ENCODE measurements around the gene ABCA13. TPM values are rescaled to one million over a fixed set of nuclear protein-coding genes. Genes with fewer than 3 reads are reported as not detected.

The ABCA13 gene
- total RNA-seq, 4 donors from 2014 or later = 0.19 to 0.33 TPM; not detected in 2

DNA sequence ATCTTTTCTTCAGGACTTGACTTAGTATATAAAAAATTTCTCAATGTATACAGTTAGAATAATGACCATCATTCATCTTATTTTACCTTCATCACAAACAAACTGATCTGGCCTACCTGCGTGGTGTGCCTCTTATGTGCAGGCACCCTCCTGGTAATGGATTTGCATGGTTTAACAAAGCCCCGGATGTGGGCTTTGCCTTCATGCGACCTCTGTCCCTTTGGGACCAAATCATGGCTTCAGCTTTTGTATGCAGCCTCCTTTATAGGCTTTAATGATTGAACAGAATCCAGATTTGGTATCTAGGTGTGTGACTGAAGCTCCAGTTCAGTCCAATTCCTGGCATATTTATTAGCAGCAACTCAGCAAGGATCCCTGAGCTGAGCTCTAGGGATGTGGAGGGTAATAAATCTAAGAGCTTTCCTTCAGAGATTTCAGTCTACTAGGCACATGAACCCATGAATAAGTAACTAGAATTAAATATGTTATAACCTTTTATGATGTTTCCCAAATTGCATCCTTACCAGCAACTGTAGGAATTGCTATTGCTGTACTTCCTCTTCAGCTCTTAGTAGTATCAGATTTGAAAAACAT is 256.9 kb downstream of the ABCA13 start:
- TF ChIP-seq, protein P1, sequence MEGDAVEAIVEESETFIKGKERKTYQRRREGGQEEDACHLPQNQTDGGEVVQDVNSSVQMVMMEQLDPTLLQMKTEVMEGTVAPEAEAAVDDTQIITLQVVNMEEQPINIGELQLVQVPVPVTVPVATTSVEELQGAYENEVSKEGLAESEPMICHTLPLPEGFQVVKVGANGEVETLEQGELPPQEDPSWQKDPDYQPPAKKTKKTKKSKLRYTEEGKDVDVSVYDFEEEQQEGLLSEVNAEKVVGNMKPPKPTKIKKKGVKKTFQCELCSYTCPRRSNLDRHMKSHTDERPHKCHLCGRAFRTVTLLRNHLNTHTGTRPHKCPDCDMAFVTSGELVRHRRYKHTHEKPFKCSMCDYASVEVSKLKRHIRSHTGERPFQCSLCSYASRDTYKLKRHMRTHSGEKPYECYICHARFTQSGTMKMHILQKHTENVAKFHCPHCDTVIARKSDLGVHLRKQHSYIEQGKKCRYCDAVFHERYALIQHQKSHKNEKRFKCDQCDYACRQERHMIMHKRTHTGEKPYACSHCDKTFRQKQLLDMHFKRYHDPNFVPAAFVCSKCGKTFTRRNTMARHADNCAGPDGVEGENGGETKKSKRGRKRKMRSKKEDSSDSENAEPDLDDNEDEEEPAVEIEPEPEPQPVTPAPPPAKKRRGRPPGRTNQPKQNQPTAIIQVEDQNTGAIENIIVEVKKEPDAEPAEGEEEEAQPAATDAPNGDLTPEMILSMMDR (IDR thresholded peaks at IDR 0.05; ENCODE audit: low read depth) = no peak

DNA sequence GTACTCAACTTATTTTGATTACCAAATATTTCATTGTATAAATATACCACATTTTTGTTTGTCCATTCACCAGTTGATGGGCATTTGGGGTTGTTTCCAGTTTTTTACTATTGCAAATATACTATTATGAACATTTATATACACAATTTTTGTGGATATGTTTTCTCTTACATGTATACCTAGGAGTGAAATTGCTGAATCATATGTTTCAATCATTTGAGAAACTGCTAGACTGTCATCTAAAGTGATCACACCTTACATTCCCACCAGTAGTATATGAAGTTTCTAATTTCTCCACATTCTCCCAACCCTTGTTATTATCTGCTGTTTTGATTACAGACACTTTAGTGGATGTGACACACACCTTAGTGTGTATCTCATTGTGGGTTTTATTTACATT is 257.9 kb downstream of the ABCA13 start:
- TF ChIP-seq, protein P1 (IDR thresholded peaks at IDR 0.05; ENCODE audit: low read depth) = no peak

DNA sequence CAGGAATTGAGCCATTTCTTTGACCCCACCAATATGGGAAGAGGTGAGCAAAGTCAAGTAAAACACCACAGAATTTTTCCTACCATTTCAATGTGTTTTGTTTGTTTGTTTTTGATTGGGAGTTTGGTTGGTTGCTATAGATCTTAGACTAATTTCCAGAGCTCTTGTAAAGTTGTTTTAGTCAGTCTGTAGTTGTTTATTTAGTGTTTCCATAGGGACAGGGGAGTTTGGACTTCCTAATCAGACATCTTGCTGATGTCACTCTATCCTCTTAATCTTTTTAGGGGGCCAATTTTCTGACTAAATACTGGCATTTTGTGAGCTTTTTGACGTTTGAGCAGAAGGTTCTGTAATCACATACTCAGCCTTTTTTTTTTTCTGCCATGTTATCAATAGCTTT is 266.9 kb downstream of the ABCA13 start:
- TF ChIP-seq, protein P1 (IDR thresholded peaks at IDR 0.05; ENCODE audit: low read depth) = no peak

DNA sequence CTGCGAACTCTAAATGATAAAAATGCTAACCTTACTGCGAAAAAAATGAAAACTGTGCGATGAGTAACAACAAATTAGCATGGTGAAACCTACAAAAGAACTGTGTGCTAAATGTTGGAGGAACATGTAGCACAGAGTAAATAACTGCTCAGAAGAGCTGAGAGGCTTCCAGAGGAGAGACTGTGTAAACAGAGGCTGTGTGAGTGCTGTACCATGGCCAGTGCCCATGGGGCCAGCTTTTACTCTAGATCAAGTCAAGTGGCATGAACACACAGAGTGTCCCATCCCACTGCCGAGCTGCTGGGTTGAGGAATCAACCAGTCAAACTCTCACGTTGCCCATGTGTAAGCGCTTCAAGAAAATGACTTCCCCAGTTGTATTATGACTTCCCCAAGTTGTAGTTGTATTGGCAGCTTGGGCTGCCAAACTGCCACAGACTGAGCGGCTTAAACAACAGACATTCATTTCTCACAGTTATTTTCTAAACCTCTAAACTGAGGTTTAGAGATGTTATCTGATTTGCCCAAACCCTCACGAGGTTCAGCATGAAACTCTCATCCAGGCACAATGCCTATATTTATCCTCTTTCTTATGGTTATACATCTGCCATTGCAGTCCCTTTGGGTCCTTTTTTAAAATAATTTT is 270.7 kb downstream of the ABCA13 start:
- TF ChIP-seq, protein P1 (IDR thresholded peaks at IDR 0.05; ENCODE audit: low read depth) = no peak

DNA sequence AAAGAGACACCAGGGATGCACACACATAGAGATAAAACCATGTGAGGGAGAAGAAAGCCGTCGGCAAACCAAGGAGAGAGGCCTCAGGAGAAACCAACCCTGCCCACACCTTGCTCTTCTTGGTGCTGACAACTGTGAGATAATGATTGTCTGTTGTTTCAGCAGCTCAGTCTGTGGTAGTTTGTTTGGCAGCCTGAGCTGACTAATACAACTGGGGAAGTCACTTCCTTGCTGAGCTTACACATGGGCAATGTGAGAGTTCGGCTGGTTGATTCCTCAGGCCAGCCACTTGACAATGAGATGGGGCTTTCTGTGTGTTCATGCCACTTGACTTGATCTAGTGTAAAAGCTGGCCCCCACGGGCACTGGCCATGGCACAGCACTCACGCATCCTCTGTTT is 271.8 kb downstream of the ABCA13 start:
- TF ChIP-seq, protein P1 (IDR thresholded peaks at IDR 0.05; ENCODE audit: low read depth) = no peak

DNA sequence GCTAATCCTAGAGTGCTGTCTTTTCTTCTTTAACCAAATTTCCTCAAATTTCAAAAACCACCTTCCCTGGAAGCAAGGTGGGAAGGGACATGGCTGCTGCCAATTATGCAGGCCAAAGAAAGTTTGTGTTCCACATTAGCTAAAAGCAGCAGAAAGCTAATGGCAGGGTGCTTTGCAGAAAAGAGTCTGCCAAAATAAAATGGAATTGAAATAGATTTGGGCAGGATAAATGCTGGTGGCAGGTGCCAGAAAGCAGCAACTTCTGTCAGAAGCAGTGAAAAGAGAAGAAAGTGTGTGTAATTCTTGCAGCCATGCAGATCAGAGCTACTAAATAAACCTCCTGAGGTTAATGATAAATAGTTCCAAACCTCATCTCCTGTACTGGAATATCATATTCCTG is 275.5 kb downstream of the ABCA13 start:
- TF ChIP-seq, protein P1 (IDR thresholded peaks at IDR 0.05; ENCODE audit: low read depth) = no peak

DNA sequence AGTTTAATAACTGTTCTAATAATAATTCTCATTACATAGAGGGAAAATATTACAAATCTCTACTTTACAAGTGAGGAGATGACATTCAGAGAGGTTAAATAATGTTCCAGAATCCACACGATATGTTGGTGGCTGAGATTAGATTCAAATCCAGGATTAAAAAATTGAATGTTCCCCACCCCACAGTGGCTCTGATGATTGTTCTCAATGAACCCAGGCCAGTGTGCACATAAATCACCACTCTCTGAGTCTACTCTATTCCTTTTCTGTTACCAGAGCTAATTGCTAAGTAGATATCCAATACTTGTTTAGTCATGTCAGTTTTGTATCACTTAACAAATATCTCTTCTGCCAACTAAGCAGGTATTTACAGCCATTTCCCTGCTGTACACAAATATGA is 281.0 kb downstream of the ABCA13 start:
- TF ChIP-seq, protein P1 (IDR thresholded peaks at IDR 0.05; ENCODE audit: low read depth) = no peak
